Testis (tissue), 2 donors: ENCODE data around the gene ISG20.
"Not testable (repeated sequence)": the region's sequence is repeated elsewhere in the genome, so short reads cannot be mapped to it uniquely, and the experiment has no call there.

ENCODE experiments used
- POLR2A ChIP-seq: fragments of 450-650 bp; IDR thresholded peaks from one replicate; pipeline ENCODE4 v1.6.1; 2017; ENCODE audit warnings: antibody characterized with exemption, mild to moderate bottlenecking, moderate library complexity
- TF ChIP-seq, protein P1 (sequence below), 3 experiments: fragments of 450-650 bp in 2 of 3; fragments of 200-600 bp in 1 of 3; sonication (generic) in 1 of 3; IDR thresholded peaks; one replicate each; pipeline ENCODE4 v1.5.1; 2016 to 2019; ENCODE audit warnings: antibody characterized with exemption in 3 of 3, mild to moderate bottlenecking in 2 of 3, moderate library complexity in 1 of 3

DNA sequence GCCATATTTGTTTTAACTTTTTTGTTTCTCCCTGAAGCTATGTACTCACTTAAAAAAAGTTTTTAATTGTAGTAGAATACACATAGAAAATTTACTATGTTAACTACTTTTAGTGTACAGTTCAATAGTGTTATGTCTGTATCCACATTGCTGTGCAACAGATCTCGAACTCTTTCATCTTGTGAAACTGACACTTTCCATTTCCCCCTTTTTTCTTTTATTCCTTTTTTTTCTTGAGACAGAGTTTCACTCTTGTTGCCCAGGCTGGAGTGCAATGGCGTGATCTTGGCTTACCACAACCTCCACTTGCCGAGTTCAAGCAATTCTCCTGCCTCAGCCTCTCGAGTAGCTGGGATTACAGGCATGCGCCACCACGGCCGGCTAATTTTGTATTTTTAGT lies 6.0 kb upstream of the ISG20 start:
- TF ChIP-seq, protein P1, sequence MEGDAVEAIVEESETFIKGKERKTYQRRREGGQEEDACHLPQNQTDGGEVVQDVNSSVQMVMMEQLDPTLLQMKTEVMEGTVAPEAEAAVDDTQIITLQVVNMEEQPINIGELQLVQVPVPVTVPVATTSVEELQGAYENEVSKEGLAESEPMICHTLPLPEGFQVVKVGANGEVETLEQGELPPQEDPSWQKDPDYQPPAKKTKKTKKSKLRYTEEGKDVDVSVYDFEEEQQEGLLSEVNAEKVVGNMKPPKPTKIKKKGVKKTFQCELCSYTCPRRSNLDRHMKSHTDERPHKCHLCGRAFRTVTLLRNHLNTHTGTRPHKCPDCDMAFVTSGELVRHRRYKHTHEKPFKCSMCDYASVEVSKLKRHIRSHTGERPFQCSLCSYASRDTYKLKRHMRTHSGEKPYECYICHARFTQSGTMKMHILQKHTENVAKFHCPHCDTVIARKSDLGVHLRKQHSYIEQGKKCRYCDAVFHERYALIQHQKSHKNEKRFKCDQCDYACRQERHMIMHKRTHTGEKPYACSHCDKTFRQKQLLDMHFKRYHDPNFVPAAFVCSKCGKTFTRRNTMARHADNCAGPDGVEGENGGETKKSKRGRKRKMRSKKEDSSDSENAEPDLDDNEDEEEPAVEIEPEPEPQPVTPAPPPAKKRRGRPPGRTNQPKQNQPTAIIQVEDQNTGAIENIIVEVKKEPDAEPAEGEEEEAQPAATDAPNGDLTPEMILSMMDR (IDR thresholded peaks at IDR 0.05): not testable (repeated sequence)
- not testable (repeated sequence) for TF ChIP-seq POLR2A
